Ureter (tissue), 1 donor: Measurements from ENCODE around the gene ZC3H12D. TPM values are rescaled to one million over a fixed set of nuclear protein-coding genes. Genes with fewer than 3 reads are reported as not detected.

Source experiments
- DNase-seq: peaks from one replicate; pipeline ENCODE4 v3.0.0-alpha.2; 2020; ENCODE audit warnings: low spot score
- total RNA-seq: library from RNA; stranded (reverse); gene quantifications from one replicate; pipeline ENCODE4 v1.2.4, GENCODE V29; 2023
- donor health status: DM: yes; HTN: yes; CAD: no.

Gene ZC3H12D
- total RNA-seq, 1 donor from 2014 or later = 2.4 TPM

DNA sequence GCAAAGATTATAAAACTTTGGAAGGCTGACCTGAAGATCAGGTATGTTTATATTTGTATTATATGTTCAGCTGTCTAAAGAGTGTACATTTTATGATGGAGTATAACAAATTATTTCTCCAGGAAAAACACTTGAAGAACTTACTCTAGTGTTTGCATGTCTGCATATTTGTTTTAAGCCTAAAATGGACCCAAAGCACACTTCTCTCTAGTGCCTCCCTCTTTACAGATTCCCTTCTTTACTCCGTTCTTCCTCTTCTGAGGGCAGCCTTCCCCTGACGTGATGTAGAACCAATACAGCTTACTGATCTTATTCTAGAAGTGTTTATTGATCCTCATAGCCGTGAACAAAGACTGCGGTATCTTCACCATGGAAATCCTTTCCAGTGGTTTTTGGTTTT, 70.8 kb downstream of the ZC3H12D start:
- DNase-seq = no peak

DNA sequence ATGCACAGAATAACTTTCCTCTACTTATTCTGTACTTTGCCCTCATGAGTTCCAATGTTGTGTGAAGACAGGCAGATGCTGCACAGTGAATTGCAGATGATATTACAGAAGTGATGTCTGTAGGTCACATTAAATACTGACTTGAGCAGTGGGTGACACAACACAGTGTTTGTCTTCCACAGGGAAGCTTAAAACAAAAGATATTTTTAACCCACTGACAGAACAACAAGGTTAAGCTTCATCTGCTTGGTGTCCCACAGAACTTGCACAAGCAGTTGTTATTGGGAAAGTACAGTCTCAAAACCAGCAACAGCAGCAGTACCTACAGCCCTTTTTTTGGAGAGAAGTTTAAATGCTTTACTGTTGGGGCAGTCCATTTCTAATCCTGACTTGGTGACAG, 74.3 kb downstream of the ZC3H12D start:
- DNase-seq = no peak

DNA sequence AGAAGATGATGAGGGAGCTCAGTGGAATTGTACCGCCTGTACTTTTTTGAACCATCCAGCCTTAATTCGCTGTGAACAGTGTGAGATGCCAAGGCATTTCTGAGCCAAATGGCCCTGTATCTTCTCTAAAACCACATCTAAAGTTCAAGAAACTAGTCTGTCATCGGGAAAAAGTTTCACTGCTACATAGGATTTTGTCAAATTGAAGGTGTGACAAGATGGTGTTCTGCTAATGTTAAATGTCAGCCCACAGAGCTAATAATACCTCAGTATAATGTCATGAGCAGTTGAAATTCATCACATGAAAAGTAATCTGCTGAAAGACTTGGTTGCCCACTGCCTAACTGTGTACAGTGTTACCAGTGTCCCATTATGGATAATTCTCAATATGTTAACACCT, 75.2 kb downstream of the ZC3H12D start:
- DNase-seq = no peak

DNA sequence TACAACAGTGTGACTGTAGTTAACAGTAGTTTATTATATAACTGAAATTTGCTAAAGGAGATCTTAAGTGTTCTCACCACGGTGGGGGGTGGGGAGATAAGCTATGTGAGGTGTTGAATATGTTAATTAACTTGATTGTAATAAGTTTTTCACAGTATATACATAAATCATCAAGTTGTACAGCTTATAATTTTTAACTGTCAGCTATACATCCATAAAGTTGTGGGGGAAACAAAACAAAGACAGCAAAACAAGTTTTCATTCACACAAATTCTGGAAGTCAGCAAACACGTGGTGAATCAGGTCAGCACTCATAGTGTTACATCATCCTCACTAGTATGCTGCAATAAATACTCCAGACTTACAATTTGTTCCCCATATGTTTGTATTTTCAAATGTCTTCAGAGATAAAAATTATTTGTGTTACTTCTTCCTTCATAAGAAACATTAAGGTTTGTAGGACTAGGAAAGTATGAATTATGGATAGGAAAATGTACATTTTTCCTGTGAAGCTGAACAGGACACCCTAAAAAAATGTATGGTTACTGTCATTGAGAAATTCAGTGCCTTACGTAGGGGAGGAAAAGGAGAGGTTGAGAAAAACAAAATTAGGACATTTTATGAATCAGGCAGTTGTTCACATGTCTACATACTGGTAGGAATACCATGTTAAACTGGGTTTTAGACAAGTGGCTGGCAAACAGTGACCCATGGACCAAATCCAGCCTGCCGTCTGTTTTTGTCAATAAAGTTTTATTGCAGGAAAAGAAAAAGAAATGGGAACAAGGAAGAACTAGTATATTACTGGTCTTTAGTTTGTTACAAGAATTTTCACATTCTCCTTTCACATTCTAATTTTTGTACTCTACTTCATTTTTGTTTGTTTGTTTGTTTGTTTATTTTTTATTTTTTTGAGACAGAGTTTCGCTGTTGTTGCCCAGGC, 78.7 kb downstream of the ZC3H12D start:
- DNase-seq = no peak

DNA sequence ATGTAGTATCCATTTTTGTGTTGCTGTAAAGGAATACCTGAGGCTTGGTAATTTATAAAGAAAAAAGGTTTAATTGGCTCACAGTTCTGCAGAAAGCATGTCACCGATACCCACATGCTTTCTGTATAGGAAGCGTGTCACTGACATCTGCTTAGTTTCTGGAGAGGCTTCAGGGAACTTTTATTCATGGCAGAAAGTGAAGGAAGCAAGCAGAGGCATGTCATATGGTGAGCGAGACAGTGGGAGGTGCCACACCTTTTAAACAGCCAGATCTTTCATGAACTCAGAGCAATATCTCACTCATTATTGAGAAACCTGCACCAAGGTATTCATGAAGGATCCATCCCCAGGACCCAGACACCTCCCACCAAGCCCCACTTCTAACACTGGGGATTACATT, 81.3 kb downstream of the ZC3H12D start:
- DNase-seq = no peak

DNA sequence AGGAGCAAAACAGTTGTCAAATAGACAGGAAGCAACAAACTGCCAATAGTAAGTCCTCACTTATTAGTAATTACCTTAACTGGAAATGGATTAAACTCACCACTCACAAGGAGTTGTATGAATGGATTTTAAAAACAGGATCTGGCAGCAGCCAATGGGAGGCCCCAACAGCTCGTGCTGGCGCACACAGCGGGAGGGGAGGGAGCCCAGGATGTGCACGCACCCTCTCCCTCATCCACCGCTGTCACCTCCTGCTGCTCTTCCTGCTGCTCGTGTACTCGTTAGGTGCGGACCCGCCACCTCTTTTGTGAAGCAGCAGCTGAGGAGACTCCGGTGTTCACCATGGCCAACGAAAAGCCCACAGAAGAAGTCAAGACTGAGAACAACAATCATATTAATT, 84.8 kb downstream of the ZC3H12D start, which contains the start of gene SUMO4:
Gene SUMO4, plus strand, starts transcription at position 213 of the 400 bp plus-strand sequence. Its CDS starts 130 bp downstream, at position 343.
- no peak for DNase-seq

DNA sequence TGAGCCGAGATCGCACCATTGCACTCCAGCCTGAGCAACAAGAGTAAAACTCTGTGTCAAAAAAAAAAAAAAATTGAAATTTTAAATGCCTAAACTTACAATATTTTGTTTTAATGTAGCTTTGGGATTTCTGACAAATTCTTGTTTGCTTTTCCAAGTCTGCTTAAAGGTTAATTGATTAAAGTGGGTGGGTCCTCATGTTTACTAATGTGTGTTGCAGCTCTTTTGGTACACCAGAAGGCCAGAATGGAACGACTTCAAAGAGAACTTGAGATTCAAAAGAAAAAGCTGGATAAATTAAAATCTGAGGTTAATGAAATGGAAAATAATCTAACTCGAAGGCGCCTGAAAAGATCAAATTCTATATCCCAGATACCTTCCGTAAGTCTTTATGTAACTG, 87.4 kb downstream of the ZC3H12D start:
- no peak for DNase-seq

Other genes with a start within 250 kb of the ZC3H12D start
- gene TAB2, start 167.3 kb downstream of the ZC3H12D start, total RNA-seq = 66.8 TPM
- 5.0 TPM for gene SUMO4, start 84.8 kb downstream of the ZC3H12D start, total RNA-seq
- 34.2 TPM for gene PPIL4, start 61.0 kb upstream of the ZC3H12D start, total RNA-seq
- gene GINM1, start 81.4 kb upstream of the ZC3H12D start, total RNA-seq = 44.8 TPM
- gene KATNA1, start 163.7 kb upstream of the ZC3H12D start, total RNA-seq = 16.4 TPM
- gene LATS1, start 233.1 kb upstream of the ZC3H12D start, total RNA-seq = 46.2 TPM